Fibroblast of skin of abdomen (primary cell): Measurements from ENCODE around the gene SLC27A5.
"Not testable (repeated sequence)": the region's sequence is repeated elsewhere in the genome, so short reads cannot be mapped to it uniquely, and the experiment has no call there.

ENCODE experiments used
- DNase-seq: peaks from one replicate; pipeline ENCODE4 v3.0.0-alpha.2; 2013

SLC27A5 gene

GRCh38 chr19:58521651-58522050 lies 9.9 kb upstream of the SLC27A5 start:
- DNase-seq: no peak

- DNase-seq: no peak
These were observed 8.4 kb upstream of the SLC27A5 start for GRCh38 chr19:58520257-58520599.

- peak; percentile 97 for DNase-seq
These were observed 7.8 kb upstream of the SLC27A5 start, which contains the start of gene ZBTB45 for GRCh38 chr19:58519355-58520256. Gene ZBTB45 (minus strand): TSS chr19:58519810. CDS start chr19:58517673, 2,137 bp downstream.

- peak; percentile 76 for DNase-seq
These were observed 7.2 kb upstream of the SLC27A5 start for GRCh38 chr19:58519087-58519354.

- DNase-seq: no peak
These were observed 6.7 kb upstream of the SLC27A5 start for GRCh38 chr19:58518256-58519086.

- DNase-seq: no peak
These were observed 5.4 kb upstream of the SLC27A5 start for GRCh38 chr19:58516964-58517833.

GRCh38 chr19:58516246-58516836 lies 4.5 kb upstream of the SLC27A5 start:
- DNase-seq: no peak

GRCh38 chr19:58515259-58515658 lies 3.5 kb upstream of the SLC27A5 start:
- DNase-seq: no peak

- DNase-seq: no peak
These were observed 2.8 kb upstream of the SLC27A5 start for GRCh38 chr19:58514564-58515022.

GRCh38 chr19:58513694-58514563 lies 2.1 kb upstream of the SLC27A5 start:
- DNase-seq: peak; percentile 86

GRCh38 chr19:58513213-58513693 lies 1.5 kb upstream of the SLC27A5 start:
- no peak for DNase-seq

- no peak for DNase-seq
These were observed 1.5 kb downstream of the SLC27A5 start for GRCh38 chr19:58510084-58510862.

- no peak for DNase-seq
These were observed 2.1 kb downstream of the SLC27A5 start for GRCh38 chr19:58509731-58510083.

GRCh38 chr19:58507602-58508223 lies 4.1 kb downstream of the SLC27A5 start:
- DNase-seq: not testable (repeated sequence)

GRCh38 chr19:58500242-58500641 lies 11.6 kb downstream of the SLC27A5 start:
- no peak for DNase-seq

- peak; percentile 99 for DNase-seq
These were observed 12.5 kb downstream of the SLC27A5 start for GRCh38 chr19:58499021-58499927.

GRCh38 chr19:58498316-58499020 lies 13.3 kb downstream of the SLC27A5 start:
- no peak for DNase-seq

- DNase-seq: no peak
These were observed 14.1 kb downstream of the SLC27A5 start for GRCh38 chr19:58497634-58498170.
